GM12878 (cell line): ENCODE results near the gene UCKL1. TPM values are rescaled to one million over a fixed set of nuclear protein-coding genes. Genes with fewer than 3 reads are reported as not detected.

Source experiments
- ATAC-seq: fragments of 200-7000 bp; cut with Tn5 transposase; 3 replicates; pipeline ENCODE4 v1.9.1; 2020; ENCODE audit warnings: mild to moderate bottlenecking, moderate library complexity
- BruUV-seq: library from RNA; stranded (reverse); fragments of 400-500 nt; replicated peaks from 2 replicates; lab custom pipeline; 2021; lab: Mats Ljungman, UMichigan
- CTCF ChIA-PET: fragments of 300-600 bp; sonication (Branson Sonifier 250); formaldehyde crosslinking; extraction: SDS; loops from one replicate; lab custom pipeline; 2021; ENCODE audit warnings: inconsistent platforms; lab: Yijun Ruan, JAX
- POLR2A ChIA-PET: fragments of 350-600 bp; formaldehyde crosslinking; extraction: SDS; loops from one replicate; lab custom pipeline; 2021; ENCODE audit warnings: inconsistent platforms; lab: Charles Lee
- RAD21 ChIA-PET: fragments of 300-600 bp; sonication (Branson Sonifier 250); formaldehyde crosslinking; loops from one replicate; lab custom pipeline; 2023; ENCODE audit warnings: antibody characterized with exemption; ENCODE audit not compliant: unreplicated experiment; lab: Charles Lee
- SMC1A ChIA-PET: fragments of 300-600 bp; sonication (Branson Sonifier 250); formaldehyde crosslinking; loops from one replicate; lab custom pipeline; 2023; ENCODE audit not compliant: unreplicated experiment, uncharacterized antibody; lab: Charles Lee
- DNase-seq: peaks from one replicate; pipeline ENCODE4 v3.0.0-alpha.2; 2011; ENCODE audit warnings: low read depth, low spot score
- FAIRE-seq: peaks from 3 replicates; lab custom pipeline; 2011; peaks lifted over from hg19 to GRCh38; lab: Jason Lieb, UNC
- H2AFZ ChIP-seq: 2 replicates; pipeline ENCODE4 v1.6.0; 2011; ENCODE audit warnings: low read depth, low read length, control low read depth; ENCODE audit not compliant: control insufficient read depth
- H3K27ac ChIP-seq: 2 replicates; pipeline ENCODE4 v1.5.1; 2011; ENCODE audit warnings: control low read depth; ENCODE audit not compliant: control insufficient read depth, insufficient read depth
- H3K27me3 ChIP-seq, 2 experiments: replicated peaks in 1 of 2; 2 replicates each; pipeline versions ENCODE4 v1.6.0 to v1.6.1; 2011; ENCODE audit warnings: low read length in 1 of 2; ENCODE audit not compliant: control insufficient read depth in 2 of 2, insufficient read depth in 2 of 2
- H3K36me3 ChIP-seq, 2 experiments: 2 replicates each; pipeline ENCODE4 v1.5.1; 2011; ENCODE audit warnings: low read length in 1 of 2; ENCODE audit not compliant: control insufficient read depth in 2 of 2, insufficient read depth in 2 of 2
- H3K4me1 ChIP-seq: 2 replicates; pipeline ENCODE4 v1.6.1; 2011; ENCODE audit warnings: mild to moderate bottlenecking, low read length, moderate library complexity, mixed read lengths; ENCODE audit not compliant: control insufficient read depth, insufficient read depth
- H3K4me2 ChIP-seq: 2 replicates; pipeline ENCODE4 v1.6.0; 2011; ENCODE audit warnings: control low read depth; ENCODE audit not compliant: control insufficient read depth, insufficient read depth
- H3K4me3 ChIP-seq: fragments of 200-600 bp; sonication (generic); 2 replicates; pipeline ENCODE4 v1.5.1; 2016
- H3K79me2 ChIP-seq: 2 replicates; pipeline ENCODE4 v1.6.0; 2011; ENCODE audit warnings: low read length; ENCODE audit not compliant: control insufficient read depth, insufficient read depth
- H3K9ac ChIP-seq: 2 replicates; pipeline ENCODE4 v1.8.0; 2011; ENCODE audit warnings: low read length, control low read depth, mixed read lengths; ENCODE audit not compliant: control insufficient read depth, insufficient read depth
- H3K9me3 ChIP-seq: replicated peaks from 3 replicates; pipeline ENCODE4 v1.5.1; 2011; ENCODE audit warnings: mild to moderate bottlenecking, low read length; ENCODE audit not compliant: control insufficient read depth, insufficient read depth
- H4K20me1 ChIP-seq: 2 replicates; pipeline ENCODE4 v1.6.0; 2011; ENCODE audit not compliant: control insufficient read depth, insufficient read depth
- EGR1 ChIP-seq, 2 experiments: IDR thresholded peaks; 1 replicate in 1 of 2; 2 replicates in 1 of 2; pipeline ENCODE4 v1.6.1; 2011 to 2012; ENCODE audit warnings: low read depth in 2 of 2, low read length in 2 of 2, borderline replicate concordance in 1 of 2, mild to moderate bottlenecking in 1 of 2, moderate library complexity in 1 of 2
- HCFC1 ChIP-seq: fragments of 150-350 bp; IDR thresholded peaks from 2 replicates; pipeline ENCODE4 v1.6.1; 2014; ENCODE audit warnings: low read length
- MTA3 ChIP-seq: IDR thresholded peaks from 2 replicates; pipeline ENCODE4 v1.6.1; 2012; ENCODE audit warnings: low read length, inconsistent platforms, borderline replicate concordance
- RB1 ChIP-seq: fragments of 450-650 bp; formaldehyde crosslinking; IDR thresholded peaks from 2 replicates; pipeline ENCODE4 v1.6.1; 2017; ENCODE audit warnings: mild to moderate bottlenecking, borderline replicate concordance
- SMC3 ChIP-seq: IDR thresholded peaks from 2 replicates; pipeline ENCODE4 v1.6.1; 2011; ENCODE audit warnings: low read length, improper control_type of control experiment, borderline replicate concordance
- ZNF207 ChIP-seq: fragments of 450-650 bp; IDR thresholded peaks from 2 replicates; pipeline ENCODE4 v1.6.1; 2014; ENCODE audit warnings: antibody characterized with exemption, mild to moderate bottlenecking, borderline replicate concordance
- WGBS: methylation state at CpG from one replicate; pipeline ENCODE4 v1.1.6; 2016; ENCODE audit warnings: low lambda C conversion rate; ENCODE audit not compliant: insufficient replicate concordance, insufficient coverage; ENCODE audit errors: missing lambda C conversion rate; 5-methylcytosine and 5-hydroxymethylcytosine counted together
- in situ Hi-C: fragments of 300-500 bp; cut with MboI; formaldehyde crosslinking; loops from 9 replicates; pipeline ENCODE4 v1.14.3; 2018; ENCODE audit warnings: mixed read lengths
- intact Hi-C: fragments of 100-400 bp; cut with micrococcal nuclease; formaldehyde crosslinking; loops from one replicate; pipeline ENCODE4 v1.14.2; 2022; ENCODE audit not compliant: unreplicated experiment
- polyA plus RNA-seq, 11 experiments: library from polyadenylated mRNA; depleted of rRNA in 4 of 11; unstranded in 6 of 11; stranded (reverse) in 5 of 11; fragments of >200 nt; fragmentation: Nextera tagmentation in 4 of 11; fragmentation: Illumina TruSeq in 1 of 11; extraction: Ambion mirVana in 4 of 11; extraction: Trizol in 1 of 11; gene quantifications; 1 replicate in 1 of 11; 2 replicates in 10 of 11; pipeline versions ENCODE4 v1.2.1 to v1.2.3, GENCODE V29; 2011 to 2016; ENCODE audit warnings: inconsistent platforms in 2 of 11, missing spikeins in 2 of 11, low read depth in 1 of 11
- total RNA-seq, 4 experiments: library from RNA; depleted of rRNA in 3 of 4; stranded (reverse); fragments of >200 nt in 3 of 4; fragmentation: Illumina TruSeq in 1 of 4; extraction: Trizol in 1 of 4; gene quantifications; 2 replicates each; pipeline versions ENCODE4 v1.2.1 to v1.2.3, GENCODE V29; 2013 to 2021

Gene UCKL1
- total and polyA plus RNA-seq, 10 of the 15 experiments (the other 5 are each of a cell fraction or from before 2014, with no cell fraction given), result 2.4 to 36.3 (median 24.8) TPM

DNA sequence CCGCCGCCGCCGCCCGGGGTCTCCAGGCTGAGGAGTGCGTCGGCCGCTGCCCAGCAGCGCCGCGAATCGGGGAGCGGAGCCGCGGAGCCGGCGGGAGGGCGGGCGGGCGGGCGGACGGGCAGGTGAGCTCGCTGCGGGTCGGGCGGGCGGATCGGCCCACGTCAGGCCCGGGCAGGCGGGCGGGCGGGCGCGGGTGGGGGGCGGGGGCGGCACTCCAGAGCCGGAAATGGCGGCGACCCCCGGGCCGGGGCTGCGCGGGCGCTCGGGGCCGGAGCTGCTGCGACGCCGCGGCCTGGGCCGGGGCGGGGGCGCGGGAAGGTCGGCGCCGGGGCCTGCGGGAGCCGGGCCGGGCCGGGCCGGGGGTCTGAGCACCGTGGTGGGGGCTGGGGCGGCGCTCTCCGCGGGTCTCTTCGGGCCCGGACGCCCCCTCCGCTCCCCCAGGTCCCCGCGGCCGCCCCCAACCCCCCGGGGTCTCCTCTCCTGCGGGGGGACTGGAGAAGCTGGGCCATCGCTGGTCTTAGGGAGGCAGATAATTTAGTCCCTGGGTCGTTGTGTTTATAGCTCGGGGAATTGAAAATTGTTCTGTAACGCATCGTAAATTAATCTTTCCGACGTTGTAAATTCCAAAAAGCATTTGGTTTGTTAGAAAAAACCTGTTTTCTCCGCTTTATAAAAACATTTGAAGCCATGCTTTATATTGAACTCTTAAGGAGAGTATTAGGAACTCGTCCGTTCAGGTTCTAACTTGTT, 60.8 kb downstream of the UCKL1 start:
- H3K27ac ChIP-seq, result peak overlapping the region; percentile 84
- H3K36me3 ChIP-seq, result no peaks in the 10 kb centered on the region; a peak in 3 of 4 replicates
- H3K4me1 ChIP-seq, result peaks cover 7% of the 10 kb centered on the region
- H3K9ac ChIP-seq, result peak overlapping the region; percentile 68
- no peak for TF ChIP-seq MTA3
- TF ChIP-seq HCFC1, result no peak
- no peak for TF ChIP-seq SMC3
- TF ChIP-seq RB1, result no peak
- 0 out of 3 replicates have a peak, but pooled peaks of 1 of the 2 experiments have one; percentile 21 for TF ChIP-seq EGR1 (IDR thresholded peaks at IDR 0.05; ENCODE audit: borderline replicate concordance in 1 of 2, low read depth in 2 of 2, low read length in 2 of 2)
- no peak for TF ChIP-seq ZNF207
- BruUV-seq, result no TSS peak
- FAIRE-seq (no peak), ATAC-seq (no peak), DNase-seq (no peak)
- RAD21 ChIA-PET, result interaction anchor here (0.5 to 1.4 kb wide), 6 partner anchors 23 to 358 kb away, joined by 3 to 4 read pairs (median 3); partner anchors contain the start of gene PTK6
- in situ Hi-C loops, result no loop called here
- H3K9me3 ChIP-seq, result no peaks in the 10 kb centered on the region
- no peak overlapping the region for H2AFZ ChIP-seq
- peaks cover 49% of the 10 kb centered on the region for H3K79me2 ChIP-seq
- CTCF ChIA-PET, result interaction anchor here (0.9 to 1.7 kb wide), 8 partner anchors 15 to 358 kb away, joined by 3 to 5 read pairs (median 3); partner anchors contain the start of genes PRPF6, PTK6 and UCKL1
- H3K4me3 ChIP-seq, result peak overlapping the region; percentile 86
- 2% methylated on average over 18 of the region's 87 CpGs for WGBS
- intact Hi-C loops, result no loop called here
- peak overlapping the region; percentile 97 for H3K4me2 ChIP-seq
- SMC1A ChIA-PET, result interaction anchor here (1.0 to 2.0 kb wide), 4 partner anchors 12 to 253 kb away, joined by 3 to 8 read pairs (median 4); partner anchors contain the start of gene TPD52L2
- peaks cover 5% of the 10 kb centered on the region; the same call in 1 of the 2 replicates for H4K20me1 ChIP-seq
- POLR2A ChIA-PET, result interaction anchor here (0.9 to 1.2 kb wide), 3 partner anchors 9 to 253 kb away, joined by 3 to 5 read pairs (median 3); no protein-coding TSS in a partner anchor
- H3K27me3 ChIP-seq, result no peaks in the 10 kb centered on the region
